Breast epithelium (tissue), 4 donors: ENCODE measurements around the gene GMPS. TPM values are rescaled to one million over a fixed set of nuclear protein-coding genes. Genes with fewer than 3 reads are reported as not detected.

Experiments used
- DNase-seq, 2 donors: peaks; one replicate each; pipeline ENCODE4 v3.0.0-alpha.2; 2019; ENCODE audit warnings: low spot score in 2 of 2
- H3K27ac ChIP-seq, 2 donors: fragments of 200-600 bp; sonication (generic) in 1 of 2; one replicate each; pipeline ENCODE4 v1.5.1; 2016 to 2019; ENCODE audit warnings: mild to moderate bottlenecking in 1 of 2
- H3K27me3 ChIP-seq, 2 donors: fragments of 200-600 bp; sonication (generic) in 1 of 2; one replicate each; pipeline versions ENCODE4 v1.5.1 to v1.6.0; 2017 to 2019; ENCODE audit warnings: control low read depth in 1 of 2, mild to moderate bottlenecking in 1 of 2
- H3K36me3 ChIP-seq: fragments of 200-600 bp; one replicate; pipeline ENCODE4 v1.5.1; 2019
- H3K4me1 ChIP-seq, 2 donors: fragments of 200-600 bp; sonication (generic); one replicate each; pipeline ENCODE4 v1.5.1; 2016 to 2019; ENCODE audit warnings: control low read depth in 1 of 2
- H3K4me3 ChIP-seq, 3 donors: fragments of 200-600 bp; sonication (generic); 1 replicate in 2 of 3; 2 replicates in 1 of 3; pipeline ENCODE4 v1.5.1; 2016 to 2019; ENCODE audit warnings: mild to moderate bottlenecking in 3 of 3, moderate library complexity in 2 of 3
- H3K9me3 ChIP-seq, 2 donors: fragments of 200-600 bp; sonication (generic) in 1 of 2; one replicate each; pipeline ENCODE4 v1.5.1; 2016 to 2019; ENCODE audit warnings: control low read depth in 1 of 2
- CTCF ChIP-seq, 3 donors: fragments of 450-650 bp; IDR thresholded peaks; one replicate each; pipeline ENCODE4 v1.5.1; 2016 to 2017; ENCODE audit warnings: antibody characterized with exemption in 3 of 3, mild to moderate bottlenecking in 3 of 3, moderate library complexity in 3 of 3
- POLR2A ChIP-seq: fragments of 450-650 bp; IDR thresholded peaks from one replicate; pipeline ENCODE4 v1.6.1; 2016; ENCODE audit warnings: antibody characterized with exemption, mild to moderate bottlenecking, moderate library complexity
- POLR2AphosphoS5 ChIP-seq, 3 donors: sonication (generic); formaldehyde crosslinking; IDR thresholded peaks; one replicate each; pipeline ENCODE4 v1.6.1; 2017; ENCODE audit warnings: antibody characterized with exemption in 3 of 3
- intact Hi-C: fragments of 100-400 bp; cut with DNase I; formaldehyde crosslinking; loops from one replicate; pipeline ENCODE4 v1.15.1; 2023; ENCODE audit warnings: low total_unique reads
- total RNA-seq, 3 donors: library from RNA; depleted of rRNA; stranded (reverse); fragments of >200 nt; gene quantifications; one replicate each; pipeline ENCODE4 v1.1.0, GENCODE V29; 2016

Gene GMPS
- total RNA-seq, 3 donors from 2014 or later = 25.6 to 37.6 (median 36.1) TPM

- intact Hi-C loops = no loop called here
- H3K27ac ChIP-seq = no peak overlapping the region
Observed at GRCh38 chr3:155972885-155973584, 102.6 kb downstream of the GMPS start.

GRCh38 chr3:155978324-155978723 is 107.9 kb downstream of the GMPS start:
- Histone ChIP-seq H3K4me3 (no peak overlapping the region), H3K27me3 (no peaks in the 10 kb centered on the region), H3K9me3 (no peaks in the 10 kb centered on the region), H3K4me1 (no peaks in the 10 kb centered on the region), H3K27ac (no peak overlapping the region), H3K36me3 (no peaks in the 10 kb centered on the region)
- no peak for DNase-seq
- no peak for TF ChIP-seq POLR2A
- TF ChIP-seq CTCF (IDR thresholded peaks at IDR 0.05) = no peak
- no peak for TF ChIP-seq POLR2AphosphoS5 (IDR thresholded peaks at IDR 0.05)
- intact Hi-C loops = no loop called here

More at GRCh38 chr3:155972885-155973584, 102.6 kb downstream of the GMPS start:
- Histone ChIP-seq H3K9me3 (no peaks in the 10 kb centered on the region), H3K4me1 (no peaks in the 10 kb centered on the region), H3K4me3 (no peak overlapping the region), H3K27me3 (no peaks in the 10 kb centered on the region), H3K36me3 (no peaks in the 10 kb centered on the region)
- DNase-seq = no peak
- TF ChIP-seq CTCF (IDR thresholded peaks at IDR 0.05) = no peak

- DNase-seq = no peak
- intact Hi-C loops = no loop called here
- Histone ChIP-seq H3K4me3 (no peak overlapping the region), H3K36me3 (no peaks in the 10 kb centered on the region), H3K27ac (no peak overlapping the region), H3K27me3 (no peaks in the 10 kb centered on the region), H3K4me1 (no peaks in the 10 kb centered on the region), H3K9me3 (no peaks in the 10 kb centered on the region)
- TF ChIP-seq POLR2AphosphoS5 (IDR thresholded peaks at IDR 0.05) = no peak
- TF ChIP-seq POLR2A = no peak
- no peak for TF ChIP-seq CTCF (IDR thresholded peaks at IDR 0.05)
Observed at GRCh38 chr3:155979746-155980145, 109.3 kb downstream of the GMPS start.

- Histone ChIP-seq H3K36me3 (no peaks in the 10 kb centered on the region), H3K27ac (no peak overlapping the region), H3K4me1 (no peaks in the 10 kb centered on the region), H3K9me3 (no peaks in the 10 kb centered on the region), H3K4me3 (no peak overlapping the region), H3K27me3 (no peaks in the 10 kb centered on the region)
- intact Hi-C loops = no loop called here
- DNase-seq = no peak
- TF ChIP-seq POLR2AphosphoS5 (IDR thresholded peaks at IDR 0.05) = no peak
- TF ChIP-seq POLR2A = no peak
- no peak for TF ChIP-seq CTCF (IDR thresholded peaks at IDR 0.05)
Observed at GRCh38 chr3:155981669-155982068, 111.2 kb downstream of the GMPS start.

GRCh38 chr3:155983834-155984474 is 113.5 kb downstream of the GMPS start:
- Histone ChIP-seq H3K27me3 (no peaks in the 10 kb centered on the region), H3K36me3 (no peaks in the 10 kb centered on the region), H3K9me3 (no peaks in the 10 kb centered on the region), H3K4me3 (no peak overlapping the region), H3K4me1 (no peaks in the 10 kb centered on the region), H3K27ac (no peak overlapping the region)
- no peak for TF ChIP-seq CTCF (IDR thresholded peaks at IDR 0.05)
- no peak for TF ChIP-seq POLR2A
- no peak for TF ChIP-seq POLR2AphosphoS5 (IDR thresholded peaks at IDR 0.05)
- intact Hi-C loops = no loop called here
- DNase-seq = no peak
